Measurements from ENCODE around the gene TMPRSS15.
"Not testable (repeated sequence)": the region's sequence is repeated elsewhere in the genome, so short reads cannot be mapped to it uniquely, and the experiment has no call there.

DNA sequence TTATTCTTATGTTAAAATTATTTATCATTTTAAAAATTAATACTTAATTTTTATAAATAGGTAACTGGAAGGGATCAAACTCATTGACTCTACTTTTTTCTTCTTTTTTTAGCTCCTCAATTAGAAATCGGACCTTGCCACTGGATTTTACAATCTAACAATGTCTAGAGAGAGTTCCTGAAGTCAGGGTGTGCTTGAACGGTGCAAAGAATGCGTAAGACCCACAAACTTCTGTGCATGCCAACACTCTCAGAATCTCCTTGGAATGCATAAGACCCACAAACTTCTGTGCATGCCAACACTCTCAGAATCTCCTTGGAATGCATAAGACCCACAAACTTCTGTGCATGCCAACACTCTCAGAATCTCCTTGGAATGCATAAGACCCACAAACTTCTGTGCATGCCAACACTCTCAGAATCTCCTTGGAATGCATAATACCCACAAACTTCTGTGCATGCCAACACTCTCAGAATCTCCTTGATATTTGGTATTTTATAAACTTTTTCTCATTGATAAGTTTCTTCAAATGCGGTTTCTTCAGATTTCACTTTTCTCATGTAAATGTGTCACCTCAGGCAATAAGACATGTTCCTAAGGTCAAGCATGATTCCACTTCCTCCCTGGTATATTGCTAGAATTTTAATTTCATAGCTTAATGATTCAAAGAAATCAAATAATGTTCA, 20.5 kb downstream of the TMPRSS15 start:
- TF ChIP-seq, protein P1, sequence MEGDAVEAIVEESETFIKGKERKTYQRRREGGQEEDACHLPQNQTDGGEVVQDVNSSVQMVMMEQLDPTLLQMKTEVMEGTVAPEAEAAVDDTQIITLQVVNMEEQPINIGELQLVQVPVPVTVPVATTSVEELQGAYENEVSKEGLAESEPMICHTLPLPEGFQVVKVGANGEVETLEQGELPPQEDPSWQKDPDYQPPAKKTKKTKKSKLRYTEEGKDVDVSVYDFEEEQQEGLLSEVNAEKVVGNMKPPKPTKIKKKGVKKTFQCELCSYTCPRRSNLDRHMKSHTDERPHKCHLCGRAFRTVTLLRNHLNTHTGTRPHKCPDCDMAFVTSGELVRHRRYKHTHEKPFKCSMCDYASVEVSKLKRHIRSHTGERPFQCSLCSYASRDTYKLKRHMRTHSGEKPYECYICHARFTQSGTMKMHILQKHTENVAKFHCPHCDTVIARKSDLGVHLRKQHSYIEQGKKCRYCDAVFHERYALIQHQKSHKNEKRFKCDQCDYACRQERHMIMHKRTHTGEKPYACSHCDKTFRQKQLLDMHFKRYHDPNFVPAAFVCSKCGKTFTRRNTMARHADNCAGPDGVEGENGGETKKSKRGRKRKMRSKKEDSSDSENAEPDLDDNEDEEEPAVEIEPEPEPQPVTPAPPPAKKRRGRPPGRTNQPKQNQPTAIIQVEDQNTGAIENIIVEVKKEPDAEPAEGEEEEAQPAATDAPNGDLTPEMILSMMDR (IDR thresholded peaks at IDR 0.05; ENCODE audit: insufficient read depth, low read depth, low read length) = not testable (repeated sequence)
- TF ChIP-seq EZH2 (IDR thresholded peaks at IDR 0.05; ENCODE audit: insufficient read depth, low read length) = not testable (repeated sequence)
